Stimulated activated CD4-positive, alpha-beta T cell treated with anti-CD3 and anti-CD28 coated beads, Interleukin-4, amount 100 ng/mL, for 1 hour (primary cell): ENCODE data around the gene CCDC201.
"Not testable (repeated sequence)": the region's sequence is repeated elsewhere in the genome, so short reads cannot be mapped to it uniquely, and the experiment has no call there.

Experiments
- DNase-seq: peaks from one replicate; pipeline ENCODE4 v3.0.0-alpha.2; 2020

Gene CCDC201

GRCh38 chr7:45872116-45873034, 507 bp downstream of the CCDC201 start:
- no peak for DNase-seq

- no peak for DNase-seq
Observed at GRCh38 chr7:45869426-45869825, 3.5 kb downstream of the CCDC201 start.

- no peak for DNase-seq
Observed at GRCh38 chr7:45867471-45867870, 5.4 kb downstream of the CCDC201 start.

- no peak for DNase-seq
Observed at GRCh38 chr7:45865594-45866410, 7.1 kb downstream of the CCDC201 start.

- no peak for DNase-seq
Observed at GRCh38 chr7:45863715-45864114, 9.2 kb downstream of the CCDC201 start.

- not testable (repeated sequence) for DNase-seq
Observed at GRCh38 chr7:45856888-45857287, 16.0 kb downstream of the CCDC201 start.

GRCh38 chr7:45855680-45856079, 17.2 kb downstream of the CCDC201 start:
- DNase-seq = not testable (repeated sequence)

GRCh38 chr7:45853491-45853890, 19.4 kb downstream of the CCDC201 start:
- DNase-seq = not testable (repeated sequence)

- not testable (repeated sequence) for DNase-seq
Observed at GRCh38 chr7:45852984-45853383, 19.9 kb downstream of the CCDC201 start.

GRCh38 chr7:45848734-45849133, 24.1 kb downstream of the CCDC201 start:
- DNase-seq = not testable (repeated sequence)

- not testable (repeated sequence) for DNase-seq
Observed at GRCh38 chr7:45846536-45846935, 26.3 kb downstream of the CCDC201 start.

GRCh38 chr7:45841926-45842717, 30.8 kb downstream of the CCDC201 start:
- DNase-seq = not testable (repeated sequence)

GRCh38 chr7:45838852-45839251, 34.0 kb downstream of the CCDC201 start:
- DNase-seq = not testable (repeated sequence)

- DNase-seq = not testable (repeated sequence)
Observed at GRCh38 chr7:45832433-45833177, 40.3 kb downstream of the CCDC201 start.

- not testable (repeated sequence) for DNase-seq
Observed at GRCh38 chr7:45829846-45830245, 43.0 kb downstream of the CCDC201 start.

GRCh38 chr7:45827731-45828130, 45.2 kb downstream of the CCDC201 start:
- DNase-seq = not testable (repeated sequence)

GRCh38 chr7:45826550-45826949, 46.3 kb downstream of the CCDC201 start:
- not testable (repeated sequence) for DNase-seq

GRCh38 chr7:45818763-45819162, 54.1 kb downstream of the CCDC201 start:
- DNase-seq = not testable (repeated sequence)

- not testable (repeated sequence) for DNase-seq
Observed at GRCh38 chr7:45817913-45818312, 55.0 kb downstream of the CCDC201 start.

- DNase-seq = not testable (repeated sequence)
Observed at GRCh38 chr7:45817016-45817415, 55.9 kb downstream of the CCDC201 start.

- not testable (repeated sequence) for DNase-seq
Observed at GRCh38 chr7:45814216-45815118, 58.4 kb downstream of the CCDC201 start.
